ENCODE data around the gene VRK1.

VRK1 gene

DNA sequence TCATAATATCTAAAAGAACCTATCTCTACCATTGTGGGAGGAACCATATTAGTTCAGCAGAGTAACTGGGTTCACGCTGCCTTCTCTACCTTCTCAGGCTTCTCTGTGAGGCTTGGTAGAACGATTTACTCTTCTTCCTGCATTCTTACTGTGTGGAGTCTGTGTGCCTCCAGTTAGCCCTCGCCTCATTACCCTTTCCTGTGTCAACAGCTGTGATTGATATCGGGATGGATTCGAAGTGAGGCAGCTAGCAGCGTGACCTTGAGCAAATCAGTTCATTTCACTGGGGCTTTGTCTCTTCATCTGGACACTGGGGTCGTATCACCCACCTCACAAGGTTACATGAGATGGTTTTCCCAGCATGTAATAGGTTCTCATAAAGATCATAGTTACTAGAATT lies 4.6 kb upstream of the VRK1 start:
- no peak for DNase-seq

DNA sequence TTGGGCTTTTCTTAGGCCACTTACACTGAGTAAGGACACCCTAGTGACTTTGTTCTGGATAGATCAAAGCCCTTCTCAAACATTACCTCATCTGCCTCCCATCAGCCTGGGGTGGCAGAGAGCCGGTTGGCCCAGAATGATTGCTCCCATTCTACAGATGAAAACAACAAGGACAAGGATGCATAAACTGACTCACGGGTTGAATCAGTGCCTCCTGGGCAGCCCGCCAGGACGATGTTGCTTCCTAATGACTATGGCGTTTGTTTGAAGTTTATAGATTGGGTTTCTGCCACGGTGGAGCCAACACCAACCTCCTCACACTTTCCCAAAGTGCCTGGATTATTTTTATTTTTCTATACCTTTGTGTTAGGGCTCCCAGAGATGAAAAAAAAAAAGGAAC lies 3.6 kb upstream of the VRK1 start:
- DNase-seq: no peak

DNA sequence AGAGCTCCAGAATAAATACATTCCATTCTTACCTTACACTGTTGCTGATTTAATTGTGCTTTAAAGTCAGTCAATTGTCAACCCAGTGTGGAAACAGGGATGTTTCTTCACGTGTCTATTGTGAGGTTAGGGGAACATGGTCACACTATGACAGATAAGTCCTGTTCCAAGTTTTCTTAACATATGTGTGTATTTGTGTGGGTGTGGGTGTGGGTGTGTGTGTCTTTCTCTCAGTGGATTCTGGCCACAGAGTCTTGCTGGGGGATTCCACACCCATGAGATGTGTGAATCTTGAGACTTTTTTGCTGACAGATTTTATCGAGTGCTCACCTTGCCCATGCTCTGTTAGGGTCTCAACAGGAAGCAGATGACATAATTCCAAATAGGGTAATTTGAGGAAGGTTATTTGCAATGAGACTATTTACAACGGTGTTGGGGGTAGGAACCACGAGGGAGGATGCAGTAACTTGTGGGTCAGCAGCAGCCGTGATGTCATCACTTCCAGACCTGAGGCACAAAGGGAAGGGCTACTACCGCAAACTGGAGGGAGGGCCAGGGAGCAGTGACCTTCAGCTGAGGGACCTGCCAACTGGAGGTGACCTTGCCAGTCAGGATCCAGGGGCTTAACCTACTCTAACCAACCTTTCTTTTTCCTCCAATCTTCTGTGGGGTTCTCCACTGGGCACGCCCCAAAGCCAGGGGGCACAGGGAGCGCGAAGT lies 1.9 kb upstream of the VRK1 start:
- DNase-seq: no peak

DNA sequence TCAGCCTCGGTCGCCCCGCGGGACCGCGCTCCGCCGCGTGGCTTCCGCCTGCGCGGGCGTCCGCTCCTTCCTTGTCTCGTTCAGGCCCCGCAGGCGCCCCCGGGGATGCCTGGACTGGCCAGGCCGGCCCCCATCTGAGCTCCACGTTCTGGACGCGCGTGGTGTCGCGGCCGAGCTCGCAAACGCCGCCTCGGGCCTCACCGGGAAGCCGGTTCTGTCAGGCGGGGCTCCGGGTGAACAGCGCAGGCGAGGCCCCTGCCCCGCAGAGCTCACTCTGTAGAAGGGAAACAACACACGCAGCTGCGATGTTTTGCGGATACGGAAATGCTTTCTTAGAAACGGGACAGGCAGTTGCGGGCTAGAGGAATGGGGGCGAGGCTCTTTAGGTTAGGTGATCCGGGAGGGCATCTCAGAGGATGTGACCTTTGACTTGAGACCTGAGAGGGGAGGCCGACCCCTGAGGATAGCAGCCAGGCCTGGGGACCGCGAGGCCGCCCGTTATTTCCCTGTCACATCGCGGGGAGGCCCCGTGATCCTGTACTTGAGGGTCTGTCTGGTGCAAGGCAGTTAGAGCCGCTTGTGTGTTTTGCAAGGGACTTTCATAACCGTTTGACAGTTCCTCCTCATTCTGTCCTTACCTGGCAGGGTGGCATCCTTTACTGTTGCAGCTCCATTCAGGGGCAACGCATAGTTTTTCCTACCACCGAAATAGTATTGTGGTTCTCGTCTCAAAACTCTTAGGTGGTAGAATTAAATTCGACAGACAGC lies 584 bp downstream of the VRK1 start:
- DNase-seq: no peak

DNA sequence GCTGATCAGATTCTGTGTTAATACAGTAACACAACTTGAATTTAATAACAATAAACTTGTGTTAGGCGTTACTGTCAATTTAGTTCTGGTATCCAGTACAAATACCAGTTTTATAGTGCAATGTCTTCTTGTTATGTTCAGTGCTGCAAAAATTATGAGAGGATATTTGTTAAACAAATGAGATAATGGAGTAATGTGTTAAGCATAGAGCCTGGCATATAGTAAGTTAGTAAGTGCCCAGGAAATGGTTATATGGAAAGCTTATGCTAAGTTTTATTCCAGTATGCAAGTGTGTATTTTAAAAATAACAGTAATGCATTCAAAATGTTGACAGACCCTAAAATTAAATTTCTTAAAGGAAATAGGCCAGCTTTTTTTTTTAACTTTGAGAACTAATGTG lies 1.8 kb downstream of the VRK1 start:
- DNase-seq: no peak

DNA sequence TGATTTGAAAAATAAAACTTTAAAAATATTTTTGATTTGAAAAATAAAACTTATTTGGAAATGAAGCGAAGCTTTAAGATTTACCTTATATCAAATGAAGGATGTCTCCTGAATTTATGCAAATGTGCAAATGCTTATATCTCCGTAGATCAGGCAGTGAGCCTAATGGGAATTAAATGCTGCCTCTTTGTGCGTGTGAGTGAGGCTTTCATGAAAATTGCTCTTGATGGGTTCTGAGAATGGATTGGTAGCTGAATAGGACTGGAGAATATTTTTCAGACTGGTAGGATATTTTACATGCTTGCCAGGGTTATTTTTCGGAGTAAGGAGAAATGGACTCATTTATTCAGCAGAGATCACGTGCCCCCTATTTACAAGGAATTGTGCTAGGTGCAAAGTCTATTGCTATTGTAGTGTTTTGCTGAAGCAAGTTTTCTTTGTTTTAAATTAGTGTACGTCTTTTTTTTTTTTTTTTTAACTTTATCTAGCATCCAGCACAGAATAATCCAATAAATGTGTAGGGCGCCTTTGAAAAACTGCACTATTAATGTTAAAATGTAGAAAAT lies 2.4 kb downstream of the VRK1 start:
- DNase-seq: no peak

DNA sequence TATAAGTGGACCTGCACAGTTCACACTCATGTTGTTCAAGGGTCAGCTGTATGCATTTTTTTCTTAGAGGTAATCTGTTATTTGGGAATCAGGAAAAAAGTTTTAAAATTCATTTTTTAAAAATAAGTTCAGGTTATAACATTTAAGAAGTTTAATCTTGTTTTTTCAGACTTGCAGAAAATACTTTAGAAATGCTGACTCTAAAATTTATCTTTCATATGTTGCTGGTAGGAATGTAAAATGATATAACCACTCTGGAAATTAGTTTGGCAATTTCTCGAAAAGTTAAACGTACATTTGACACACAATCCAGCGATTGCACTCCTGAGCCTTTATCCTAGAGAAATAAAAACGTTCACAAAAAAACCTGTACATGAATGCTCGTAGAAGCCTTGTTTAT lies 4.7 kb downstream of the VRK1 start:
- no peak for DNase-seq

DNA sequence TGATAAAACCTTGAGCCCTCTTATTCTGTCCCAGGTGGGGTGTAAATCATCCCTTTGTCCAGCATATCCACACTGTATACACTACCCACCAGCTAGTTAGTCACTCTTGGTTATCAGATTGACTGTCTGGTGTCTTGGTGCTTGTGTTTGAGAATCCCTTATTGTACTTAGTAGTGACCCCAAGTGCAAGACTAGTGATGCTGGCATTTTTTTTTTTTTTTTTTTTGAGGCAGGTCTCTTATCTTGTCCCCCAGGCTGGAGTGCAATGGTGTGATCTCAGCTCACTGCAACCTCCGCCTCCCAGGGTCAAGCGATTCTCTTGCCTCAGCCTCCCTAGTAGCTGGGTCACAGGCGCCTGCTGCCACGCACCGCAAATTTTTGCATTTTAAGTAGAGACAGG lies 5.8 kb downstream of the VRK1 start:
- no peak for DNase-seq

DNA sequence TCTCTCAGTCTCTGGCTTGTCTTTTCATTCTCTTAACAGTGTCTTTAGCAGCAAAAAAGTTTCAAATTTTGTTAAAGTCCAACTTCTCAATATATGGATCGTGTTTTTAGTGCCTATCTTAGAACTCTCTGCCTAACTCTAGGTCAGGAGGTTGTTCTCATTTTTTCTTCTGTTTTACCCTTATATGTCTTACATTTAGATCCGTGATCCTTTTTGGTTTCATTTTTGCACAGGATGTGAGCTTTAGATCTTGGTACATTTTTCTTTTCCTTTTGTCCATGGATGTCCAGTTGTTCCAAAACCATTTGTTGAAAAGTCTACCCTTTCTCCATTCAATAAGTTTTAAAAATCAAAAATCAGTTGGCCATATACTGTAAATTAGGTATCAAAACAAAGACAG lies 6.8 kb downstream of the VRK1 start:
- DNase-seq: no peak

DNA sequence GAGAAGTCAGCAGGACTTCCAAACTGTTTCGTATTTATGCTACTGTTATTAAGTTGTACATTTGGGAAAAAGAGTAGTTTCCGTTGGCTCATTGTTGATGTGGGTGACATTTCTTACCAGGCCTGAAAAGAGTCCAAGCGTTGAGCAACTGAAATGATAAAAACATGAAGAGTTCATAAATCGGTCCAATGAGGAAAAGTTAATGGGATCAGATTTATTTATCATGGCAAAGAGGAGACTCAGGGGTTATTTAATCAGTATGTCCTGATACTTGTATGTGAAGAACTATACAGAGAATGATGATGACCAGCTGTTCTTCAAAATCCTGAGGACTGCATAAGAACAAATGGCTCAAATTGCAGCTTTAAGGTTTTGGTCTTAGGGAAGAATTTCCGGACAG lies 7.7 kb downstream of the VRK1 start:
- no peak for DNase-seq

DNA sequence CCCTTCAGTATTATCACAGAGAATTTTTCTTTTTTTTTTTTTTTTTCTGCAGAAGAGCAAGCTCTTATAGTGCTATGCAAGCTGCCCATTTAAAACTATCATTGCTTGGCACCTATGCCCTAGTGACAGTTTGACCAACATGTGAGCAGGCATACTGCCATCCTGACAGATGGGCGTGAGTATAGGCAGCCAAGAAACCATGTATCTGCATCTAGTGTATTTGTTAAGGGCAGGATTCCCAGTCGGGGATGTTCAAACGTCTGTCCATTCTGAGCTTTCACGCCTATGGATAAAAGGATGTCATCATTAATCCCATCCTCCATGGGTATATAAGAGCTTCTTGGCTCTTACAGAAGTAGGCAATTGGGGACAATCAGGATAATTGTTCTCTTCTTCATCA lies 8.8 kb downstream of the VRK1 start:
- DNase-seq: no peak

DNA sequence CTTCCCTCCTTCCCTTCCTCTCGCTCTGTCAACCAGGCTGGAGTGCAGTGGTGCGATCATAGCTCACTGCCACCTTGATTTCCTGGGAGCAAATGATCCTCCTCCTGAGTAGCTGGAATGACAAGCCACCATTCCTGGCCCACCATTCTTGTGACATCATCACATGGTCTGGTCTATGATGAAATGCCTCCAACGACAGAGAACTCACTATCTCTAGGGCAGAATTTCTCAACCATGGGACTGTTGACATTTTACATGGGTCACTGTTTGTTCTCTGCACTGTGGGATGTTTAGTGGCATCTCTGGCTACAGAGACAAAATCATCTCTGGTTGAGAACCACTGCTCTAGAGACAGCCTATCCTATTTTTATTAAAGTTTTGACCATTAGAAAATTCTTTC lies 9.7 kb downstream of the VRK1 start:
- DNase-seq: no peak

DNA sequence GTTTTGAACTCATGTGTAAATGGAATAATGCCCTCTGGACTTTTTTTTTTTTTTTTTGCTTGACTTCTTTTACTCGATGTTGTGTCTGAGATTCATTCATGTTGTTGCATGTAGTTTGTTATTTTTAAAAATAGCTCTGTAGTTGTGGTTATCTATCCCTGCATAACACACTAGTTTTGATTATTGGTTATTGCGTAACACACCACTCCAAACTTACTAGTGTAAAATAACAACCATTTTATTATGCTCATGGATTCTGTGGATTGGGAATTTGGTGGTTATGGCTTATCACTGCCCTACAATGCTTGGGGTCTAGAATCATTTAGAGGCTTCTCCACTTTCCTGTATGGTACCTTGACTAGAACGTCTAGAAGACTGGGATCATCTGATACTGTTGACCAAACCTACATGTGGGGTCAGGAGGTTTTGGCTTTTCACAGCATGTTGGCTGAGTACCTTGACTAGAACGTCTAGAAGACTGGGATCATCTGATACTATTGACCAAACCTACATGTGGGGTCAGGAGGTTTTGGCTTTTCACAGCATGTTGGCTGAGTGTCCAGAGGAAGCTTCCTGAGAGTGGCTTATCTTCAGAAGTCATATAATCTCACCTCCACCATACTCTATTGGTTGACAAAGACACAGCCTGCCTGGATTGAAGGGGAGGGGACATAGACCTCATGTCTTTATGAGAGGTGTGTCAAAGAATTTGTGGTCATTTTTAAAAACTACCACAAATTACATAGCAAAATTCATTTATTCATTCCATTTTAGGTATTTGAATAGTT lies 11.6 kb downstream of the VRK1 start:
- no peak for DNase-seq

DNA sequence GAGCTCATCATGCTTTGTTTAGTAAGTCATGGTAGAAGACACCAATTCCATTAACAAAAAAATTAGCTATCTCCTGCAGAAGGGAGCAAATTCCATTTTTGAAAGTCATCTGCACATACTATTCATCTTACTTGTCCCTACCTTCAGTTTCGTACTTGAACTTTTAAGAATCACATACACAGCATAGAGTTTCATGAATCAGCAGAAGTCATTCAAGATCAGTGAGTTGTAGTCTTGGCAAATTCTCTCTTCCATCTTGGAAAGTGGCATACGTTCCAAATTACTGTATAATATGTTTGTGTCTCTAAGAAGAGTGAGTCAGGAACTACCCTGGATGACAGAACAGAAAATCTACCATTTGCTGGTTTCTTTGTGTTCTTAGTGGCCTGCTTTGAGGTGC lies 14.1 kb downstream of the VRK1 start:
- no peak for DNase-seq

DNA sequence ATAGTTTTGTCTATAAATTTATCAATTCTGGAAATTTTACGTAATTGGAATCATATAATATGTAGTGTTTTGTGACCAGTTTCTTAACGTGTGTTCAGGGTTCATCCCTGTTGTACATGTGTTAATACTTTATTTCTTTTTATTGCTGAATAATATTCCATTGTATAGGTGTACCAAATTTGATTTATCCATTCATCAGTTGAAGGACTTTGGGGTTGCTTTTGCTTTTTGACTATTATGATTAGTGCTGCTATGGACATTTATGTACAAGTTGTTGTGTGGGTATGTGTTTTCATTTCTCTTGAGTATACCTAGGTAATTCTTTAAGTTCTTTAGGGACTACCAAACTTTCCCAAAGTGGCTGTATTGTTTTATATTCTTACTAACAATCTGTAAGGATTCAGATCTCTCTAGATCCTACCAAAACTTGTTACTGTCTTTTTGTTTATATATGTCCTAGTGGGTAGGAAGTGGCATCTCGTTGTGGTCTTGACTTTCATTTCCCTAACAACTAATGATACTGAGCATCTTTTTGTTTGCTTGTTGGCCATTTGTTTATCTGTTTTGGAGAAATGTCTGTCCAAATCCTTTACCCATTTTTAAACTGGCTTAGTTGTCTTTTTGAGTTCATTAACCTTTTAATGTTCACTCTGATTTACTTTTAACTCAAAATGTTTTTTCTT lies 14.9 kb downstream of the VRK1 start:
- no peak for DNase-seq

DNA sequence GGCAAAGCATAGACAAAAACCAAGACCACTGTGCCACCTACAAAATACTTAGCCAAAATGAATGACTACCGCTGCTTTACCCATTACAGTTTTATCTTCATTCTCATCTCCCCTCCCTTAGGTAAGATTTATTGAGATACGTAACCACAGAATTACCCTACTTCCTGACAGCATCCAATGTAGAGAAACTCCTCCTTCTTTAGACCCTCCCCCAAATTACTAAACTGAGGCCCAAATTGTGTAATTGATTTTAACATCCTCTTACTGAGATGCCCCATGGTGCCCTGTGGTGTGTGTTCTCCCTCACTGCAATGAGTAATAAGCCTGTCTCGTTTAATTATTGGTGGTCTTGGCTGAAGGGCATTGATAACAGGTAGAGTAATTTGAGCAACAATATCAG lies 19.1 kb downstream of the VRK1 start:
- no peak for DNase-seq

DNA sequence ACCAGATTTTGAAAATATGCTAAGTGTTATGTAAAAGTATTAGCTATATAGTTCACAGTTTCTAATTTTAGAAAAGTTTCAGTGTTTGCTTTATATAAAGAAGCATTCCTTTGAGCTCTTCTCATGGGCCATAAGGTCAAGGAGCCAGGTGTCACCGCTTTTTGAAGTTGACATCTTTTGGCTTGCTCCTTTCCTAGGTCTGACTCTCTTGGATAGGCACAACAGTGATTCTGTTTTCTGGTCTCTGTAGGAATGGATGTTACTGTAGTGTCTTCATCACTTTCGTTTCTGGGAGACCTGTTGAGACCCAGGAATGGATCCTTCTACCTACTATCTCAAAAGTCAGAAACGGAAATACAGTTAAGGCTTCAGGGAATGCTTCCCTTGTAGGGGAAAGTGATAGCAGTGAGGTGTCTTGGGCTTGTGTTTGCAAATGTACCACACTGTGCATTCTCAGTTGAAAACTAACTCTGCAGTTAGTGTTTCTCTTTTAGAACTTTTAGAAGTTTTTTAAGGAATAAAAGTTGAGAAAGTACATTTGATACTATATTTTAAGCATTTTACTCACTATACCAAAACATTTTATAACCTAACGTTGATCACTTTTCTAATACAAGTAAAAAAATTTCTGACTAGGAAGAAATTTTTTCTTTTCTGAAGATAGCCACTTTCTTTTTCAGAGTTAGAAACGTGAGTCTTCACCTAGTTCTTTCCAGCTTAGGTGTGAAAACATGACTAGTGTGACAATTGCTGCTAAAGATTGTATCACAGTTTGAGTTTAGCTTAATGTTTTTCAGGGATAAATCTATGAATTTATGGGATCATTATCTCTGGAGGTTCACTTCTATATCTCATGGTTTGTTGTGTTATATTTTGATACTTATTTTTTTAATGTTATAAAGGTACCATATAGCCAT lies 20.8 kb downstream of the VRK1 start:
- no peak for DNase-seq

DNA sequence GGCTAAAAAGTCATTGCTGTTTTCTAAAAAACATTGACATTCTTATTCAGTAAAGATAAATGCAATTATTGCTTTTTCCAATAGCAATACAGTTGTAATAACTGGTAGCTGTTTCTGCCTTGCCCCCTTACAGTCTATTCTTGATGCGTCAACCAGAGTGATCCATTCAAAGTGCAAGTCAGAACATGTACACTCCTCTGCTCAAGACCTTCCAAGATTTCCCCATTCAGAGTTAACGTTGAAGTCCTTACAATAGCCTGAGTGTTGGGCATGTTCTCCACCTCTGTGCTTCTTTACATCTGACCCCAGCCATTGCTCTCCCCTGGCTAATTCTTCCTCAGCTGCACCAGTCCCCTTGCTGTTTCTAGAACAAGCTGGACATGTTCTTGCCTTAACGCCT lies 24.3 kb downstream of the VRK1 start:
- DNase-seq: no peak

DNA sequence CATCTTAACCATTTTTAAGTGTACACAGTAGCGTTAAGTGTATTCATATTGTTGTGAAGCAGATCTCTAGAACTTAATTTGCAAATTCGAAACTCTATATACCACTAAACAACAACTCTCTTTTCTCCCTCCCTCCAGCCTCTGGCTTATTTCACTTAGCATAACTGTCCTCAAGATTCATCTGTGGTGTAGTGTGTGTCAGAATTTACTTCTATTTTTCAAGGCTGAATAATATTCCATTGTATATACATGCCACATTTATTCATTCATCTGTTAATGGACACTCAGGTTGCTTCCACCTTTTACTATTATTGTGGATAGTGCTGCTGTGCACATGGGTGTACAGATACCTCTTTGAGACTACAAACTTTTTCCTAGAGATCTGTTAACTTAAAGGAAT lies 26.5 kb downstream of the VRK1 start:
- no peak for DNase-seq

DNA sequence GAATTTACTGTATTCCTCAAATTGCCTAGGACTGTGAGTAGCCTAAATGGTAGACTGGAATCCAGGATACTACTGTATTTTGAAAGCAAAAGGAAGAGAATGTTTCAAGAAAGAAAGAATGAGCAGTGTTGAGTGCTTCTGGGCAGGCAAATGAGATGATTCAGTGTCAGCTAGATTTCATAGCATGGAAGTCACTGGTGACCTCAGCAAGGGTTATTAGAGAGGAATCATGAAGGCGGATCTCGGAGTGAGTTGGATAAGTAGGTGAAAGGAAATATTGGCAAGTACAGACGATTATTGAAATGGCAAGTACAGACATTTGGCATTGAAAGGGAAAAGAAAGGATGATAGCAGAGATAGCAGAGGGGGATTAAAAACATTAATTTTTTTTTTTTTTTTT lies 27.1 kb downstream of the VRK1 start:
- DNase-seq: no peak

DNA sequence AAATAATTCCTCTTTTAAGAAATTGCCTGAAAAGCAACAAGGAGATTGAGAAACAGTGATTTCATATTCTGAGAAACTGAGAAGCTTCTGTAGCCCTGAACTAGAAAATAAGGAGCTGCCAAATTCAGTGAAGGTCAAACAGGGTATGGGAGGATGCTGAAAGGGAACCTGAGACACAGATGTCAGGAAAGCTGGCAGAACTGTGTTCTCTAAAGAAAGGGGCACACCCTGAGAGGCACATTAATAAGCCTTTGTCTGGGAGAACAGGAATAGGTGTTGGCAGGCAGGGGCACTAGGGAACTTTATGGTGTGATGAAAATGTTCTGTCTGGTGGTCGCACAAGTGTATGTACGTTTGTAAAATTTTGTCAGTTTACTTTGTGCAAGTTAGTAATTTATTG lies 29.6 kb downstream of the VRK1 start:
- DNase-seq: no peak

DNA sequence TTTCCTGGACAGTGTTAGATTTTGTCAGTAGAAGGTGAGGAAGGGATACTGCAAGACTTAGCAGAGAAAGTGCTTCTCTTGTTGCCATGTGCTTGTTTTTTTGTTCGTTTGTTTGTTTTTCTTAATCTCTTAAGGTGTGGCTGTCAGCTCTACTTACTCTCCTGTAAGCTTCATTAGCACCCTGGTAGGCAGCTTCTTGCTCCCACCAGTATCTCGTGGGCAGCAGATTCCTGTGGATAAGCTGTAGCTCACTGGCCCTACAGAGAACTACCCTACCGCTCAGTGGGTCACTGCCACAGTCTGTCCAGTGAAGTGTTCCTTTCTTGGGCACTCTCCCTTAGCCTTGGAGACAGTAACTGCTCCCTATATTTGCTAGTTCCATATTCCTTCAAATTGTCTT lies 30.1 kb downstream of the VRK1 start:
- no peak for DNase-seq

All from activated gamma-delta T cell (primary cell).